ENCODE measurements around the gene SYCP2L.

SYCP2L gene

GRCh38 chr6:11009353-11009752 is 122.5 kb downstream of the SYCP2L start:
- no peak for TF ChIP-seq CTCF (IDR thresholded peaks at IDR 0.05; ENCODE audit: borderline replicate concordance, control extremely low read depth, extremely low read depth, insufficient read depth, missing control alignments)
- DNase-seq (ENCODE audit: low spot score), result no peak
- in situ Hi-C loops (cut with MboI; ENCODE audit: low sequenced_read_pairs, unreplicated experiment), result no loop called here

GRCh38 chr6:11011787-11012234 is 125.0 kb downstream of the SYCP2L start:
- no peak for TF ChIP-seq CTCF (IDR thresholded peaks at IDR 0.05; ENCODE audit: borderline replicate concordance, control extremely low read depth, extremely low read depth, insufficient read depth, missing control alignments)
- no peak for DNase-seq (ENCODE audit: low spot score)
- in situ Hi-C loops (cut with MboI; ENCODE audit: low sequenced_read_pairs, unreplicated experiment), result no loop called here

GRCh38 chr6:11012295-11012754 is 125.5 kb downstream of the SYCP2L start:
- in situ Hi-C loops (cut with MboI; ENCODE audit: low sequenced_read_pairs, unreplicated experiment), result no loop called here

GRCh38 chr6:11012976-11013720 is 126.3 kb downstream of the SYCP2L start:
- in situ Hi-C loops (cut with MboI; ENCODE audit: low sequenced_read_pairs, unreplicated experiment), result no loop called here
- no peak for DNase-seq (ENCODE audit: low spot score)
- no peak for TF ChIP-seq CTCF (IDR thresholded peaks at IDR 0.05; ENCODE audit: borderline replicate concordance, control extremely low read depth, extremely low read depth, insufficient read depth, missing control alignments)

More at GRCh38 chr6:11012295-11012754, 125.5 kb downstream of the SYCP2L start:
- TF ChIP-seq CTCF (IDR thresholded peaks at IDR 0.05; ENCODE audit: borderline replicate concordance, control extremely low read depth, extremely low read depth, insufficient read depth, missing control alignments), result no peak
- no peak for DNase-seq (ENCODE audit: low spot score)

- in situ Hi-C loops (cut with MboI; ENCODE audit: low sequenced_read_pairs, unreplicated experiment), result no loop called here
- no peak for TF ChIP-seq CTCF (IDR thresholded peaks at IDR 0.05; ENCODE audit: borderline replicate concordance, control extremely low read depth, extremely low read depth, insufficient read depth, missing control alignments)
These were observed 126.8 kb downstream of the SYCP2L start for GRCh38 chr6:11013721-11014070.

GRCh38 chr6:11015102-11015501 is 128.2 kb downstream of the SYCP2L start:
- no peak for TF ChIP-seq CTCF (IDR thresholded peaks at IDR 0.05; ENCODE audit: borderline replicate concordance, control extremely low read depth, extremely low read depth, insufficient read depth, missing control alignments)
- in situ Hi-C loops (cut with MboI; ENCODE audit: low sequenced_read_pairs, unreplicated experiment), result no loop called here
- DNase-seq (ENCODE audit: low spot score), result no peak

More at GRCh38 chr6:11013721-11014070, 126.8 kb downstream of the SYCP2L start:
- no peak for DNase-seq (ENCODE audit: low spot score)

Measured in GM13976 (cell line).